IPS-18a (cell line): Measurements from ENCODE around the gene PCNX4.
"Not testable (repeated sequence)": the region's sequence is repeated elsewhere in the genome, so short reads cannot be mapped to it uniquely, and the experiment has no call there.

Experiments
- H3K27ac ChIP-seq: one replicate; pipeline ENCODE4 v1.5.1; 2013; ENCODE audit warnings: low read length
- H3K27me3 ChIP-seq: one replicate; pipeline ENCODE4 v1.6.1; 2013; ENCODE audit warnings: mild to moderate bottlenecking, low read length; ENCODE audit not compliant: control insufficient read depth, insufficient read depth
- H3K36me3 ChIP-seq: one replicate; pipeline ENCODE4 v1.6.1; 2013; ENCODE audit warnings: low read depth, low read length; ENCODE audit not compliant: control insufficient read depth
- H3K4me1 ChIP-seq: one replicate; pipeline ENCODE4 v1.6.1; 2013; ENCODE audit warnings: low read depth, low read length; ENCODE audit not compliant: control insufficient read depth
- H3K4me3 ChIP-seq: one replicate; pipeline ENCODE4 v1.5.1; 2013; ENCODE audit warnings: low read length
- H3K9ac ChIP-seq: one replicate; pipeline ENCODE4 v1.6.1; 2013; ENCODE audit warnings: mild to moderate bottlenecking, low read length, moderate library complexity
- H3K9me3 ChIP-seq: one replicate; pipeline ENCODE4 v1.6.1; 2013; ENCODE audit warnings: low read depth, low read length; ENCODE audit not compliant: control insufficient read depth

Gene PCNX4

DNA sequence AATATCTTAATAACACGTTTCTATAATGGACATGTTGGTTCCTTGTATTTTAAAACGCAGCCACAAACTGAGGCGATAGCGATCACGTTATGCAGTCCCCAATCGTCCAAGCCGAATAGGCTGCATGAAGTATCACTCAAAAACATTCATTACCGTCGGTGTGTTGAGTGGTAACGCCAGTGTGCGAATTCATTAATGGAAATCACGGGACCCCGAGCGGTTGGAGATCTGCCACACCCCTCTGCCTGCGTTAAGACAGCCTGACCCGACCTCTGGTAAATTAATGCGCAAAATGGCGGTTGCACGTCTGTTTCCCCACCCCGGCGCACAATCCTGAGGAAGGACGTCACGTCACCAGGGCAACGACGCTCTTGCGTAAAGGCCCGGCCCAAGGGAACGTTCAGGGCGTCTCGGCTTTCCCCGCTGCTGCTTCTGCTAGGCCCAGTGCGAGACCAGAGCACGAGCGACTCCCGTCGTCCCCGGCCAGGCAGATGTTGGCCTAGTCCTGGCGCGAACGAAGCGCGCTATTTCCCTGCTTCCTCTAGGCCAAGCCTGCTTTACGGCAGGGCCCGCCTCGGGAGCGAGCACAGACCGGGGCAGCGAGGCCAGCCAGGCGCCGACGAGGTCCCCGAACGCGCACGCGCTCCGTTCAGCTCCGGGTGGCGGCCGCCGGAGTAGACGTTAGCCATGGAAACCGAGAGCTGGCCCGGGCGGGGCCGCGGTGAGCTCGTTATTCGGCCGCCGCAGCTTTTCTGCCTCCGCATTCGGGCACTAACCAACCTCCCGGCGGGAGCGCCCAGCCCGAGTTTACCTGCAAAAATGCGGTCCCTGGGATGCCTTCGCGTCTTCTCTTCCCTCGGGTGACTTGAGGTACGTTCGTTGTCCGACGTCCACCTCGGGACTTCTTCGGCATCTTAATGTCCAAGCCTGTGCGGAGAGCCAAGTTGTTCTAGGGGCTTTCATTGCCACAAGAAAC lies at the start of gene PCNX4:
Gene PCNX4 (plus strand): TSS at position 374 of the 976 bp plus-strand sequence. CDS start 15,716 bp downstream, outside the sequence.
- no peaks in the 10 kb centered on the region for H3K9me3 ChIP-seq
- H3K4me3 ChIP-seq, result peak within 1 kb of the TSS; percentile 97
- peak within 1 kb of the TSS; percentile 20 for H3K27ac ChIP-seq
- H3K4me1 ChIP-seq, result peaks cover 23% of the 10 kb centered on the region
- peak within 1 kb of the TSS; percentile 80 for H3K9ac ChIP-seq
- no peaks in the 10 kb centered on the region for H3K27me3 ChIP-seq
- H3K36me3 ChIP-seq, result no peaks in the 10 kb centered on the region

DNA sequence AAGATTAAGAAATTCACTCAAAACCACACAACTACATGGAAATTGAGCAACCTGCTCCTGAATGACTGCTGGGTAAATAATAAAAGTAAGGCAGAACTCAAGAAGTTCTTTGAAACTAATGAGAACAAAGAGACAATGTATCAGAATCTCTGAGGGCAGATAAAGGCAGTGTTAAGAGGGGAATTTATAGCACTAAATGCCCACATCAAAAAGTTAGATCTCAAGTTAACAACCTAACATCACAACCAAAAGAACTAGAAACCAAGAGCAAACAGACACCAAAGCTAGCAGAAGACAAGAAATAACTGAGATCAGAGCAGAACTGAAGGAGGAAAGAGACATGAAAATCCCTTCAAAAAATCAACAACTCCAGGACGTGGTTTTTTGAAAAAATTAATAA lies 43.7 kb upstream of the PCNX4 start:
- not testable (repeated sequence) for H3K9ac ChIP-seq, H3K9me3 ChIP-seq, H3K4me3 ChIP-seq, H3K36me3 ChIP-seq, H3K27me3 ChIP-seq, H3K4me1 ChIP-seq, H3K27ac ChIP-seq

GRCh38 chr14:60051721-60052221 lies 40.0 kb upstream of the PCNX4 start:
- Histone ChIP-seq H3K9ac (no peak overlapping the region), H3K4me1 (no peaks in the 10 kb centered on the region), H3K9me3 (no peaks in the 10 kb centered on the region), H3K4me3 (no peak overlapping the region), H3K27me3 (no peaks in the 10 kb centered on the region), H3K36me3 (no peaks in the 10 kb centered on the region), H3K27ac (no peak overlapping the region)

GRCh38 chr14:60058087-60058486 lies 33.6 kb upstream of the PCNX4 start:
- Histone ChIP-seq H3K27me3 (no peaks in the 10 kb centered on the region), H3K4me1 (no peaks in the 10 kb centered on the region), H3K9ac (no peak overlapping the region), H3K9me3 (no peaks in the 10 kb centered on the region), H3K4me3 (no peak overlapping the region), H3K36me3 (no peaks in the 10 kb centered on the region), H3K27ac (no peak overlapping the region)

DNA sequence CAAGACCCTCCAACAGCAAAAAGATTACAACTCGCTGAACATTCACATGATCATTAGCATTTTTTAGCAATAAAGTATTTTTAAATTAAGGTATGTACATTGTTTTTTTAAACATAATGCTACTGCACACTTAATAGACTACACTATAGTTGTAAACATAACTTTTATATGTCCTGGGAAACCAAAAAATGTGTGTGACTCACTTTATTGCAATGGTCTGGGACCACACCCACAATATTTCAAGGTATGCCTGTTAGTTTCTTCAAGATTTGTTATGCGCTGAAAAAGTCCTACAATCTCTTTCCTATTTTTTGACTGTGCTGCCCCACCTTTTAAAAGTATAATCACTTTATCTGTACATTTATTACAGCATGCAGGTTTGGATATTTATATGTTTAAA lies 30.4 kb upstream of the PCNX4 start:
- Histone ChIP-seq H3K4me1 (no peaks in the 10 kb centered on the region), H3K4me3 (no peak overlapping the region), H3K36me3 (no peaks in the 10 kb centered on the region), H3K9ac (no peak overlapping the region), H3K9me3 (no peaks in the 10 kb centered on the region), H3K27ac (no peak overlapping the region), H3K27me3 (no peaks in the 10 kb centered on the region)

GRCh38 chr14:60064491-60065072 lies 27.1 kb upstream of the PCNX4 start:
- Histone ChIP-seq H3K9me3 (no peaks in the 10 kb centered on the region), H3K36me3 (no peaks in the 10 kb centered on the region), H3K4me1 (no peaks in the 10 kb centered on the region), H3K9ac (no peak overlapping the region), H3K27me3 (no peaks in the 10 kb centered on the region), H3K4me3 (no peak overlapping the region), H3K27ac (no peak overlapping the region)

DNA sequence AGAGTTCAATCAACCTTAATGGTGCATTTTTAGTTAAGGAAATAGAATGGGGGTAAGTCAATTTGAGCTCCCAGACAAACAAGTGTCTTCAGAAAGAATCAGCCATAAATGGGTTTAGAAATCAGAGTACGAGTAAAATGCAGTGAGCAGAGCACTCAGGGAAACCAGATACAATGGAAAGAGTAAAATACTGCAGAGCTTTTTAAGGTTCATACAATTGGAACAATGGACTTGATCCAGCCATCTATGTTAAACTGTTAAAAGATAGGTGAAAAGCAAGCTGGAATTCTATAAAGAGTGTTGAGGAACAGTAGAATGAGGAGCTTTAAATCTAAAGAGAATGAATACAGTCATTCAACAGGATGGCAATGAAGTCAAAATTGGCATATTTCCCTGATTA lies 23.8 kb upstream of the PCNX4 start:
- H3K9me3 ChIP-seq, result no peaks in the 10 kb centered on the region
- H3K27ac ChIP-seq, result no peak overlapping the region
- H3K4me3 ChIP-seq, result no peak overlapping the region

GRCh38 chr14:60079723-60080122 lies 12.0 kb upstream of the PCNX4 start:
- Histone ChIP-seq H3K4me1 (no peaks in the 10 kb centered on the region), H3K27ac (no peak overlapping the region), H3K4me3 (no peak overlapping the region), H3K36me3 (no peaks in the 10 kb centered on the region), H3K27me3 (no peaks in the 10 kb centered on the region), H3K9me3 (no peaks in the 10 kb centered on the region), H3K9ac (no peak overlapping the region)

More for the DNA sequence above, 23.8 kb upstream of the PCNX4 start:
- Histone ChIP-seq H3K36me3 (no peaks in the 10 kb centered on the region), H3K4me1 (no peaks in the 10 kb centered on the region), H3K27me3 (no peaks in the 10 kb centered on the region), H3K9ac (no peak overlapping the region)

- Histone ChIP-seq H3K27me3 (no peaks in the 10 kb centered on the region), H3K36me3 (no peaks in the 10 kb centered on the region), H3K9me3 (no peaks in the 10 kb centered on the region), H3K4me3 (no peak overlapping the region), H3K4me1 (no peaks in the 10 kb centered on the region), H3K27ac (no peak overlapping the region), H3K9ac (no peak overlapping the region)
Measured at GRCh38 chr14:60085085-60085484, 6.6 kb upstream of the PCNX4 start.

DNA sequence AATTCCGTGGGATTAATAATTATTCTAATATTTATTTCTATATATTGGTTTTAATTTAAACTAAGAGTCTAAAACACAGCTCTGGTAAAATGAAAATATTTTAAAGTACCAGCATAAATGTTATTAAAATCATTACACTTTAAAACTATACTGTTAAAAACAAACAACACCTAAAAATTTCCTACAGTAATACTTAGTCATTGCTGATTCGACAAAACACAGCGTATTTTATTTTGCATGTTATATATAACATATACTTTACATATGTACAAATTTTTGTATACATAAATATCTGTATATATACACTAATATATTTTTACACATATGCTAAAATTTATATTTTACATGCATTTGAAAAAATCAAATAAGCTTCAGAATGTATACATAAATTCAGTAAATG lies 6.0 kb upstream of the PCNX4 start:
- H3K27ac ChIP-seq, result no peak overlapping the region

GRCh38 chr14:60087668-60088067 lies 4.1 kb upstream of the PCNX4 start:
- H3K4me1 ChIP-seq, result no peaks in the 10 kb centered on the region
- no peaks in the 10 kb centered on the region for H3K36me3 ChIP-seq
- H3K27me3 ChIP-seq, result no peaks in the 10 kb centered on the region
- no peak overlapping the region for H3K27ac ChIP-seq
- no peaks in the 10 kb centered on the region for H3K9me3 ChIP-seq
- H3K9ac ChIP-seq, result no peak overlapping the region
- H3K4me3 ChIP-seq, result no peak overlapping the region

More for the DNA sequence above, 6.0 kb upstream of the PCNX4 start:
- no peaks in the 10 kb centered on the region for H3K36me3 ChIP-seq
- H3K4me1 ChIP-seq, result no peaks in the 10 kb centered on the region
- H3K9ac ChIP-seq, result no peak overlapping the region
- no peak overlapping the region for H3K4me3 ChIP-seq
- no peaks in the 10 kb centered on the region for H3K9me3 ChIP-seq
- H3K27me3 ChIP-seq, result no peaks in the 10 kb centered on the region
